Astrocyte of the spinal cord (primary cell): ENCODE measurements around the gene KIF14.
"Not testable (repeated sequence)": the region's sequence is repeated elsewhere in the genome, so short reads cannot be mapped to it uniquely, and the experiment has no call there.

Experiments
- DNase-seq: peaks from one replicate; pipeline ENCODE4 v3.0.0; 2011; ENCODE audit warnings: low read depth, low spot score
- H3K4me3 ChIP-seq: 2 replicates; pipeline ENCODE4 v1.5.1; 2011; ENCODE audit warnings: low read depth, mild to moderate bottlenecking, low read length, moderate library complexity
- CTCF ChIP-seq: IDR thresholded peaks from 2 replicates; pipeline ENCODE4 v1.5.1; 2012; ENCODE audit warnings: low read depth, mild to moderate bottlenecking, low read length, inconsistent platforms
- in situ Hi-C: cut with HindIII; loops from 2 replicates; pipeline ENCODE4 v1.10.0; 2017; ENCODE audit warnings: low sequenced_read_pairs

KIF14 gene

GRCh38 chr1:200530623-200531261, 89.8 kb downstream of the KIF14 start:
- no peak for DNase-seq

GRCh38 chr1:200528858-200529606, 91.5 kb downstream of the KIF14 start:
- TF ChIP-seq CTCF = no peak
- in situ Hi-C loops = no loop called here
- DNase-seq = no peak
- no peak overlapping the region for H3K4me3 ChIP-seq

More at GRCh38 chr1:200530623-200531261, 89.8 kb downstream of the KIF14 start:
- H3K4me3 ChIP-seq = no peak overlapping the region
- TF ChIP-seq CTCF = no peak
- in situ Hi-C loops = no loop called here

GRCh38 chr1:200527670-200528069, 92.9 kb downstream of the KIF14 start:
- in situ Hi-C loops = no loop called here
- no peak for TF ChIP-seq CTCF

GRCh38 chr1:200526709-200527612, 93.6 kb downstream of the KIF14 start:
- no peak overlapping the region for H3K4me3 ChIP-seq
- DNase-seq = peak; percentile 53
- TF ChIP-seq CTCF = no peak
- in situ Hi-C loops = no loop called here

More at GRCh38 chr1:200527670-200528069, 92.9 kb downstream of the KIF14 start:
- no peak for DNase-seq
- no peak overlapping the region for H3K4me3 ChIP-seq

GRCh38 chr1:200525090-200525987, 95.2 kb downstream of the KIF14 start:
- DNase-seq = peak; percentile 61
- in situ Hi-C loops = no loop called here

GRCh38 chr1:200524551-200524950, 96.0 kb downstream of the KIF14 start:
- DNase-seq, H3K4me3 ChIP-seq, in situ Hi-C loops: not testable (repeated sequence)

More at GRCh38 chr1:200525090-200525987, 95.2 kb downstream of the KIF14 start:
- no peak for TF ChIP-seq CTCF
- H3K4me3 ChIP-seq = no peak overlapping the region
